HepG2 (cell line): ENCODE measurements around the gene ITSN2. TPM values are rescaled to one million over a fixed set of nuclear protein-coding genes. Genes with fewer than 3 reads are reported as not detected.

Experiments
- ATAC-seq: fragments of 200-7000 bp; cut with Tn5 transposase; 3 replicates; pipeline ENCODE4 v1.9.1; 2020; ENCODE audit warnings: mild to moderate bottlenecking, moderate library complexity
- BruUV-seq: library from RNA; stranded (reverse); fragments of 400-500 nt; replicated peaks from 2 replicates; lab custom pipeline; 2021; lab: Mats Ljungman, UMichigan
- CTCF ChIA-PET: fragments of 300-600 bp; formaldehyde crosslinking; extraction: SDS; loops from one replicate; lab custom pipeline; 2021; ENCODE audit warnings: low total read pairs, inconsistent platforms, low intra/inter-chr PET ratio; lab: Yijun Ruan, JAX
- POLR2A ChIA-PET: fragments of 350-600 bp; sonication (Branson Sonifier 250); formaldehyde crosslinking; loops from one replicate; lab custom pipeline; 2020; ENCODE audit warnings: antibody characterized with exemption, inconsistent platforms; lab: Yijun Ruan, JAX
- DNase-seq: peaks from one replicate; pipeline ENCODE4 v3.0.0-alpha.2; 2015; ENCODE audit warnings: low spot score
- FAIRE-seq: peaks from 3 replicates; lab custom pipeline; 2011; peaks lifted over from hg19 to GRCh38; lab: Jason Lieb, UNC
- H2AFZ ChIP-seq: one replicate; pipeline ENCODE4 v1.6.1; 2011; ENCODE audit warnings: low read length, inconsistent platforms
- H3K27ac ChIP-seq: fragments of 300-600 bp; 3 replicates; pipeline ENCODE4 v1.8.0; 2011; ENCODE audit warnings: mixed run types, mild to moderate bottlenecking, mixed read lengths, low read length, inconsistent platforms; ENCODE audit not compliant: insufficient read depth; ENCODE audit errors: extremely low read length
- H3K27me3 ChIP-seq, 2 experiments: fragments of 200-600 bp in 1 of 2; 2 replicates in 1 of 2; 3 replicates in 1 of 2; pipeline versions ENCODE4 v1.6.0 to v1.8.0; 2011; ENCODE audit warnings: low read length in 2 of 2, mild to moderate bottlenecking in 2 of 2, moderate library complexity in 2 of 2, inconsistent platforms in 1 of 2; ENCODE audit not compliant: insufficient read depth in 2 of 2, control insufficient read depth in 1 of 2
- H3K36me3 ChIP-seq, 2 experiments: fragments of 200-600 bp in 1 of 2; replicated peaks in 1 of 2; 2 replicates in 1 of 2; 3 replicates in 1 of 2; pipeline versions ENCODE4 v1.5.1 to v1.8.0; 2011; ENCODE audit warnings: low read length in 2 of 2, inconsistent platforms in 1 of 2; ENCODE audit not compliant: insufficient read depth in 2 of 2, control insufficient read depth in 1 of 2
- H3K4me1 ChIP-seq: 2 replicates; pipeline ENCODE4 v1.5.1; 2012; ENCODE audit warnings: low read length, inconsistent platforms; ENCODE audit not compliant: insufficient read depth
- H3K4me2 ChIP-seq: 2 replicates; pipeline ENCODE4 v1.6.0; 2011; ENCODE audit warnings: low read depth, low read length, inconsistent platforms
- H3K4me3 ChIP-seq, 3 experiments: fragments of 200-600 bp in 1 of 3; sonication (generic), shearing (Covaris generic) in 1 of 3; replicated peaks in 1 of 3; 2 replicates each; pipeline ENCODE4 v1.5.1; 2011 to 2016; ENCODE audit warnings: low read length in 3 of 3, inconsistent platforms in 2 of 3, low read depth in 2 of 3, mild to moderate bottlenecking in 2 of 3, control low read depth in 1 of 3, mixed read lengths in 1 of 3; ENCODE audit not compliant: insufficient read depth in 1 of 3
- H3K79me2 ChIP-seq: one replicate; pipeline ENCODE4 v1.6.1; 2011; ENCODE audit warnings: low read length, inconsistent platforms; ENCODE audit not compliant: insufficient read depth
- H3K9ac ChIP-seq: 2 replicates; pipeline ENCODE4 v1.6.0; 2011; ENCODE audit warnings: mild to moderate bottlenecking, low read depth, low read length, inconsistent platforms; ENCODE audit not compliant: insufficient read depth
- H3K9me3 ChIP-seq: 2 replicates; pipeline ENCODE4 v1.5.1; 2012; ENCODE audit warnings: mild to moderate bottlenecking, low read length
- H4K20me1 ChIP-seq: 2 replicates; pipeline ENCODE4 v1.6.0; 2011; ENCODE audit warnings: inconsistent platforms, mild to moderate bottlenecking, low read length, moderate library complexity; ENCODE audit not compliant: insufficient read depth
- MLX ChIP-seq: IDR thresholded peaks from 2 replicates; pipeline ENCODE4 v1.6.1; 2016
- ZNF318 ChIP-seq: sonication (generic); formaldehyde crosslinking; IDR thresholded peaks from 2 replicates; pipeline ENCODE4 v1.4.0; 2020; ENCODE audit warnings: mild to moderate bottlenecking, missing genetic modification reagents
- ZNF790 ChIP-seq: sonication (generic); formaldehyde crosslinking; IDR thresholded peaks from 2 replicates; pipeline ENCODE4 v1.8.0; 2022; ENCODE audit warnings: missing genetic modification reagents, mild to moderate bottlenecking, borderline replicate concordance
- WGBS: methylation state at CpG from one replicate; pipeline ENCODE4 v1.1.6; 2017; ENCODE audit warnings: low lambda C conversion rate; 5-methylcytosine and 5-hydroxymethylcytosine counted together
- in situ Hi-C: cut with HindIII; loops from 2 replicates; pipeline ENCODE4 v1.10.0; 2017; ENCODE audit warnings: low pct_unique_long_range_greater_than_20kb; ENCODE audit not compliant: extremely low pct_ligation_motif_present
- intact Hi-C: fragments of 100-400 bp; cut with micrococcal nuclease; formaldehyde crosslinking; loops from one replicate; pipeline ENCODE4 v1.10.0; 2022; ENCODE audit not compliant: unreplicated experiment
- polyA plus RNA-seq, 8 experiments: library from polyadenylated mRNA; depleted of rRNA in 3 of 8; stranded (reverse) in 7 of 8; unstranded in 1 of 8; fragments of >200 nt; fragmentation: Illumina TruSeq in 4 of 8; extraction: Trizol in 4 of 8; gene quantifications; 2 replicates each; pipeline versions ENCODE4 v1.2.1 to v1.2.3, GENCODE V29; 2011 to 2016; ENCODE audit warnings: low read depth in 4 of 8, missing spikeins in 1 of 8, mixed read lengths in 1 of 8; ENCODE audit not compliant: insufficient read depth in 1 of 8
- total RNA-seq, 5 experiments: library from RNA; depleted of rRNA; stranded (reverse); fragments of >200 nt; fragmentation: Illumina TruSeq; extraction: Trizol; gene quantifications; 2 replicates each; pipeline ENCODE4 v1.2.3, GENCODE V29; 2016; ENCODE audit warnings: low read depth in 1 of 5

ITSN2 gene
- total and polyA plus RNA-seq, 2 of the 13 experiments (the other 11 are each of a cell fraction or from before 2014, with no cell fraction given), result 26.0 to 26.6 TPM

- TF ChIP-seq ZNF318, result no peak
- TF ChIP-seq ZNF790, result no peak
- TF ChIP-seq, all 625 proteins: peak for 0
These were observed 154.1 kb downstream of the ITSN2 start (continued) for GRCh38 chr2:24206242-24206641.

- BruUV-seq, result no TSS peak
- POLR2A ChIA-PET, result no interaction called here
- DNase-seq, result no peak
- H3K27ac ChIP-seq, result no peak overlapping the region
- H3K9me3 ChIP-seq, result no peaks in the 10 kb centered on the region
- no peak for FAIRE-seq
- ATAC-seq, result no peak
- no peak for TF ChIP-seq MLX (CRISPR knock-in tag)
- TF ChIP-seq, all 625 proteins: peak for 0
- Histone ChIP-seq H4K20me1 (no peaks in the 10 kb centered on the region), H3K4me1 (no peaks in the 10 kb centered on the region), H2AFZ (no peak overlapping the region), H3K79me2 (no peaks in the 10 kb centered on the region), H3K36me3 (peaks cover 2 to 11% of the 10 kb centered on the region in 2 experiments; a peak in 4 of 5 replicates), H3K9ac (no peak overlapping the region), H3K4me3 (no peak overlapping the region), H3K4me2 (no peak overlapping the region), H3K27me3 (no peaks in the 10 kb centered on the region)
- intact Hi-C loops (no loop called here), in situ Hi-C loops (no loop called here)
- WGBS, result 89% methylated on average over 4 of the region's 4 CpGs
- CTCF ChIA-PET, result no interaction called here
These were observed 155.2 kb downstream of the ITSN2 start for GRCh38 chr2:24205131-24205530.
